ENCODE measurements around the gene SEZ6L.

SEZ6L gene

GRCh38 chr22:26213826-26214225 lies 44.6 kb downstream of the SEZ6L start:
- Histone ChIP-seq H3K18ac (ENCODE audit: low read length) (no peak overlapping the region), H4K8ac (ENCODE audit: low read depth, low read length) (no peak overlapping the region), H2AK5ac (ENCODE audit: low read depth, low read length) (no peak overlapping the region), H3K23ac (ENCODE audit: low read depth, low read length, poor library complexity) (no peak overlapping the region), H3K4me1 (ENCODE audit: control insufficient read depth in 2 of 2, insufficient read depth in 1 of 2, low read depth in 1 of 2, low read length in 2 of 2) (peaks cover 0 to 3% of the 10 kb centered on the region in 2 donors), H2BK12ac (ENCODE audit: low read length) (no peak overlapping the region), H3K14ac (ENCODE audit: low read length) (no peak overlapping the region), H2BK15ac (ENCODE audit: low read length) (no peak overlapping the region), H3K4me3 (ENCODE audit: low read length in 2 of 2) (no peak overlapping the region), H3K27ac (replicated peaks; ENCODE audit: low read length) (no peak overlapping the region), H2BK120ac (ENCODE audit: low read depth, low read length) (no peak overlapping the region), H3K4ac (ENCODE audit: low read length) (no peak overlapping the region), H3K9ac (ENCODE audit: low read depth, low read length, poor library complexity) (no peak overlapping the region), H3K36me3 (replicated peaks in 1 of 2; ENCODE audit: control insufficient read depth in 2 of 2, insufficient read depth in 2 of 2, low read length in 2 of 2) (no peaks in the 10 kb centered on the region), H2BK5ac (ENCODE audit: low read length) (no peak overlapping the region), H3K9me3 (replicated peaks in 1 of 2; ENCODE audit: control insufficient read depth in 2 of 2, insufficient read depth in 1 of 2, low read depth in 1 of 2, low read length in 2 of 2) (no peaks in the 10 kb centered on the region), H3K79me1 (ENCODE audit: low read depth, low read length) (no peaks in the 10 kb centered on the region), H3K4me2 (ENCODE audit: insufficient read depth, low read length, poor library complexity, severe bottlenecking) (no peak overlapping the region), H4K91ac (ENCODE audit: low read depth, low read length, poor library complexity) (no peak overlapping the region), H2AFZ (ENCODE audit: low read length) (no peak overlapping the region), H3K27me3 (ENCODE audit: control insufficient read depth in 3 of 3, insufficient read depth in 3 of 3, low read depth in 1 of 3, low read length in 3 of 3) (peaks cover 0 to 3% (median 0%) of the 10 kb centered on the region in 3 experiments)
- no CpG with 5 or more reads among the region's 1 CpG for WGBS, 2 donors (ENCODE audit: extremely low coverage in 2 of 2, insufficient read length in 2 of 2, insufficient replicate concordance in 1 of 2)
- no peak for DNase-seq (ENCODE audit: low spot score)

- Histone ChIP-seq H3K27me3 (ENCODE audit: control insufficient read depth in 3 of 3, insufficient read depth in 3 of 3, low read depth in 1 of 3, low read length in 3 of 3) (peaks cover 0 to 3% (median 0%) of the 10 kb centered on the region in 3 experiments), H4K8ac (ENCODE audit: low read depth, low read length) (no peak overlapping the region), H2AK5ac (ENCODE audit: low read depth, low read length) (no peak overlapping the region), H2AFZ (ENCODE audit: low read length) (no peak overlapping the region), H3K4ac (ENCODE audit: low read length) (no peak overlapping the region), H3K18ac (ENCODE audit: low read length) (no peak overlapping the region), H3K14ac (ENCODE audit: low read length) (no peak overlapping the region), H4K91ac (ENCODE audit: low read depth, low read length, poor library complexity) (no peak overlapping the region), H3K4me2 (ENCODE audit: insufficient read depth, low read length, poor library complexity, severe bottlenecking) (no peak overlapping the region), H3K4me3 (ENCODE audit: low read length in 2 of 2) (no peak overlapping the region), H2BK15ac (ENCODE audit: low read length) (no peak overlapping the region), H3K9me3 (replicated peaks in 1 of 2; ENCODE audit: control insufficient read depth in 2 of 2, insufficient read depth in 1 of 2, low read depth in 1 of 2, low read length in 2 of 2) (no peaks in the 10 kb centered on the region), H3K79me1 (ENCODE audit: low read depth, low read length) (no peaks in the 10 kb centered on the region), H2BK120ac (ENCODE audit: low read depth, low read length) (no peak overlapping the region), H3K4me1 (ENCODE audit: control insufficient read depth in 2 of 2, insufficient read depth in 1 of 2, low read depth in 1 of 2, low read length in 2 of 2) (peaks cover 0 to 3% of the 10 kb centered on the region in 2 donors), H3K36me3 (replicated peaks in 1 of 2; ENCODE audit: control insufficient read depth in 2 of 2, insufficient read depth in 2 of 2, low read length in 2 of 2) (no peaks in the 10 kb centered on the region), H2BK12ac (ENCODE audit: low read length) (no peak overlapping the region), H3K9ac (ENCODE audit: low read depth, low read length, poor library complexity) (no peak overlapping the region), H3K23ac (ENCODE audit: low read depth, low read length, poor library complexity) (no peak overlapping the region), H2BK5ac (ENCODE audit: low read length) (no peak overlapping the region), H3K27ac (replicated peaks; ENCODE audit: low read length) (no peak overlapping the region)
- no peak for DNase-seq (ENCODE audit: low spot score)
- WGBS, 2 donors (ENCODE audit: extremely low coverage in 2 of 2, insufficient read length in 2 of 2, insufficient replicate concordance in 1 of 2) = no CpG with 5 or more reads among the region's 4 CpGs
Observed at GRCh38 chr22:26214466-26214865, 45.2 kb downstream of the SEZ6L start.

- Histone ChIP-seq H3K14ac (ENCODE audit: low read length) (no peak overlapping the region), H3K9me3 (replicated peaks in 1 of 2; ENCODE audit: control insufficient read depth in 2 of 2, insufficient read depth in 1 of 2, low read depth in 1 of 2, low read length in 2 of 2) (no peaks in the 10 kb centered on the region), H3K9ac (ENCODE audit: low read depth, low read length, poor library complexity) (no peak overlapping the region), H2AFZ (ENCODE audit: low read length) (no peak overlapping the region), H2BK15ac (ENCODE audit: low read length) (no peak overlapping the region), H3K27me3 (ENCODE audit: control insufficient read depth in 3 of 3, insufficient read depth in 3 of 3, low read depth in 1 of 3, low read length in 3 of 3) (peaks cover 0 to 3% (median 0%) of the 10 kb centered on the region in 3 experiments), H3K4ac (ENCODE audit: low read length) (no peak overlapping the region), H3K4me3 (ENCODE audit: low read length in 2 of 2) (no peak overlapping the region), H3K4me2 (ENCODE audit: insufficient read depth, low read length, poor library complexity, severe bottlenecking) (no peak overlapping the region), H3K36me3 (replicated peaks in 1 of 2; ENCODE audit: control insufficient read depth in 2 of 2, insufficient read depth in 2 of 2, low read length in 2 of 2) (no peaks in the 10 kb centered on the region), H2BK12ac (ENCODE audit: low read length) (no peak overlapping the region), H3K4me1 (ENCODE audit: control insufficient read depth in 2 of 2, insufficient read depth in 1 of 2, low read depth in 1 of 2, low read length in 2 of 2) (peaks cover 0 to 2% of the 10 kb centered on the region in 2 donors), H4K8ac (ENCODE audit: low read depth, low read length) (no peak overlapping the region), H2BK5ac (ENCODE audit: low read length) (no peak overlapping the region), H3K23ac (ENCODE audit: low read depth, low read length, poor library complexity) (no peak overlapping the region), H3K79me1 (ENCODE audit: low read depth, low read length) (no peaks in the 10 kb centered on the region), H2AK5ac (ENCODE audit: low read depth, low read length) (no peak overlapping the region), H4K91ac (ENCODE audit: low read depth, low read length, poor library complexity) (no peak overlapping the region), H2BK120ac (ENCODE audit: low read depth, low read length) (no peak overlapping the region), H3K27ac (replicated peaks; ENCODE audit: low read length) (no peak overlapping the region), H3K18ac (ENCODE audit: low read length) (no peak overlapping the region)
- no peak for DNase-seq (ENCODE audit: low spot score)
- WGBS, 2 donors (ENCODE audit: extremely low coverage in 2 of 2, insufficient read length in 2 of 2, insufficient replicate concordance in 1 of 2) = no CpG with 5 or more reads among the region's 7 CpGs
Observed at GRCh38 chr22:26215736-26216135, 46.5 kb downstream of the SEZ6L start.

DNA sequence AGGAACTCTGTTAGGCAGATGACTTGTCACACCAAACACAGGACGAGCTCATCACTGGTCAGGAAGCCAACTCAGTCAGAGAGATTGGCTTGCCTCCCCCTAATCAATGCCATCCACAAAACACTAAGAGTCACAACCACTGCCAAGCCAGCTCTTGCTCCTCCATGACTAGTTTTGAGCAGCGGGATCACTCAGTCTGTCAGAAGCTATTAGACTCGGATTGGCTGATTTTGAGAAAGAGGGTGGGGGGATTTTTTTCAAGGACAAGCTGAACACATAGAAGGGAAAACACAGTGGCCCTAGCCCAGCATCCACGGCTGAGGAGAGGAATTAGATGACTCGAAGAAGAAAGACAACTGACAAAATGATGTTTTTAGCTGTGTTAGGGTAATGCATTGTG lies 55.9 kb downstream of the SEZ6L start:
- no peak for DNase-seq (ENCODE audit: low spot score)

More for the DNA sequence above, 55.9 kb downstream of the SEZ6L start:
- Histone ChIP-seq H2BK120ac (ENCODE audit: low read depth, low read length) (no peak overlapping the region), H3K79me1 (ENCODE audit: low read depth, low read length) (no peaks in the 10 kb centered on the region), H3K4me3 (ENCODE audit: low read length in 2 of 2) (no peak overlapping the region), H3K18ac (ENCODE audit: low read length) (no peak overlapping the region), H3K4ac (ENCODE audit: low read length) (no peak overlapping the region), H3K9me3 (replicated peaks in 1 of 2; ENCODE audit: control insufficient read depth in 2 of 2, insufficient read depth in 1 of 2, low read depth in 1 of 2, low read length in 2 of 2) (no peaks in the 10 kb centered on the region), H2BK12ac (ENCODE audit: low read length) (no peak overlapping the region), H2BK15ac (ENCODE audit: low read length) (no peak overlapping the region), H3K23ac (ENCODE audit: low read depth, low read length, poor library complexity) (no peak overlapping the region), H4K8ac (ENCODE audit: low read depth, low read length) (no peak overlapping the region), H3K27me3 (ENCODE audit: control insufficient read depth in 3 of 3, insufficient read depth in 3 of 3, low read depth in 1 of 3, low read length in 3 of 3) (no peaks in the 10 kb centered on the region), H4K91ac (ENCODE audit: low read depth, low read length, poor library complexity) (no peak overlapping the region), H2BK5ac (ENCODE audit: low read length) (no peak overlapping the region), H3K27ac (replicated peaks; ENCODE audit: low read length) (no peak overlapping the region), H3K36me3 (replicated peaks in 1 of 2; ENCODE audit: control insufficient read depth in 2 of 2, insufficient read depth in 2 of 2, low read length in 2 of 2) (no peaks in the 10 kb centered on the region), H2AFZ (ENCODE audit: low read length) (no peak overlapping the region), H3K14ac (ENCODE audit: low read length) (no peak overlapping the region), H3K4me1 (ENCODE audit: control insufficient read depth in 2 of 2, insufficient read depth in 1 of 2, low read depth in 1 of 2, low read length in 2 of 2) (peaks cover 0 to 2% of the 10 kb centered on the region in 2 donors), H3K4me2 (ENCODE audit: insufficient read depth, low read length, poor library complexity, severe bottlenecking) (no peak overlapping the region), H3K9ac (ENCODE audit: low read depth, low read length, poor library complexity) (no peak overlapping the region), H2AK5ac (ENCODE audit: low read depth, low read length) (no peak overlapping the region)
- WGBS, 2 donors (ENCODE audit: extremely low coverage in 2 of 2, insufficient read length in 2 of 2, insufficient replicate concordance in 1 of 2) = no CpG with 5 or more reads among the region's 5 CpGs

Data from neuronal stem cell (in vitro differentiated cells).